Kidney tubule cell (primary cell): ENCODE measurements around the gene MICAL1.

Experiments used
- DNase-seq: peaks from one replicate; pipeline ENCODE4 v3.0.0-alpha.2; 2018; ENCODE audit warnings: low spot score

The MICAL1 gene

GRCh38 chr6:109436041-109436440 lies 19.5 kb downstream of the MICAL1 start:
- DNase-seq = no peak

GRCh38 chr6:109434456-109434855 lies 21.1 kb downstream of the MICAL1 start:
- no peak for DNase-seq

- no peak for DNase-seq
Measured at GRCh38 chr6:109429496-109429895, 26.1 kb downstream of the MICAL1 start.

- DNase-seq = no peak
Measured at GRCh38 chr6:109428889-109429477, 26.6 kb downstream of the MICAL1 start.

GRCh38 chr6:109424946-109425345 lies 30.6 kb downstream of the MICAL1 start:
- DNase-seq = no peak

- no peak for DNase-seq
Measured at GRCh38 chr6:109421184-109421583, 34.4 kb downstream of the MICAL1 start.

- peak; percentile 82 for DNase-seq
Measured at GRCh38 chr6:109420751-109421150, 34.8 kb downstream of the MICAL1 start.

GRCh38 chr6:109417646-109418045 lies 37.9 kb downstream of the MICAL1 start:
- no peak for DNase-seq

GRCh38 chr6:109411034-109411433 lies 44.5 kb downstream of the MICAL1 start:
- no peak for DNase-seq

- no peak for DNase-seq
Measured at GRCh38 chr6:109406196-109406595, 49.4 kb downstream of the MICAL1 start.

GRCh38 chr6:109397020-109397419 lies 58.6 kb downstream of the MICAL1 start:
- DNase-seq = no peak

GRCh38 chr6:109396046-109396718 lies 59.4 kb downstream of the MICAL1 start:
- no peak for DNase-seq
